Mesodermal cell (in vitro differentiated cells): ENCODE measurements around the gene DDX31.

Source experiments
- H3K27ac ChIP-seq: 2 replicates; pipeline ENCODE4 v1.7.0; 2013; ENCODE audit warnings: mild to moderate bottlenecking, low read depth, low read length, moderate library complexity; ENCODE audit not compliant: severe bottlenecking
- H3K36me3 ChIP-seq: 2 replicates; pipeline ENCODE4 v1.7.1; 2013; ENCODE audit warnings: mild to moderate bottlenecking, low read length, moderate library complexity; ENCODE audit not compliant: control insufficient read depth, insufficient read depth
- H3K4me1 ChIP-seq: one replicate; pipeline ENCODE4 v1.7.1; 2013; ENCODE audit warnings: mild to moderate bottlenecking, low read length; ENCODE audit not compliant: insufficient read depth, control insufficient read depth, poor library complexity, severe bottlenecking
- H3K4me3 ChIP-seq: 2 replicates; pipeline ENCODE4 v1.7.0; 2013; ENCODE audit warnings: low read length, control low read depth, mild to moderate bottlenecking; ENCODE audit not compliant: insufficient read depth, poor library complexity, severe bottlenecking; ENCODE audit errors: extremely low read depth
- H3K9me3 ChIP-seq: 2 replicates; pipeline ENCODE4 v1.7.1; 2013; ENCODE audit warnings: mild to moderate bottlenecking, low read length, moderate library complexity; ENCODE audit not compliant: control insufficient read depth
- WGBS, 2 experiments: methylation state at CpG; one replicate each; pipeline ENCODE4 v1.1.5; 2013; ENCODE audit warnings: missing lambda C conversion rate in 2 of 2; ENCODE audit not compliant: insufficient coverage in 2 of 2; 5-methylcytosine and 5-hydroxymethylcytosine counted together

Gene DDX31

GRCh38 chr9:132602207-132602606 lies 67.6 kb downstream of the DDX31 start:
- peaks cover 5% of the 10 kb centered on the region for H3K4me1 ChIP-seq
- no peak overlapping the region for H3K4me3 ChIP-seq
- H3K36me3 ChIP-seq: peaks cover 74% of the 10 kb centered on the region
- WGBS, 2 experiments: 89% methylated on average over 1 of the region's 3 CpGs; no CpG with 5 or more reads in 1 of the 2 experiments
- H3K9me3 ChIP-seq: no peaks in the 10 kb centered on the region
- H3K27ac ChIP-seq: no peak overlapping the region

GRCh38 chr9:132600326-132600984 lies 69.3 kb downstream of the DDX31 start:
- Histone ChIP-seq H3K36me3 (peaks cover 70% of the 10 kb centered on the region), H3K27ac (no peak overlapping the region), H3K4me3 (no peak overlapping the region), H3K9me3 (no peaks in the 10 kb centered on the region), H3K4me1 (peaks cover under 1% of the 10 kb centered on the region)
- 91 to 94% methylated on average over 10 to 12 of the region's 12 CpGs for WGBS, 2 experiments

GRCh38 chr9:132597073-132597775 lies 72.6 kb downstream of the DDX31 start:
- 96% methylated on average over 9 to 12 of the region's 16 CpGs for WGBS, 2 experiments
- H3K36me3 ChIP-seq: peaks cover 70% of the 10 kb centered on the region

GRCh38 chr9:132596200-132596599 lies 73.6 kb downstream of the DDX31 start:
- H3K9me3 ChIP-seq: no peaks in the 10 kb centered on the region
- peaks cover 61% of the 10 kb centered on the region for H3K36me3 ChIP-seq
- no CpG with 5 or more reads among the region's 3 CpGs for whole genome bisulfite sequencing, 2 experiments

More at GRCh38 chr9:132597073-132597775, 72.6 kb downstream of the DDX31 start:
- Histone ChIP-seq H3K4me1 (peaks cover 2% of the 10 kb centered on the region), H3K9me3 (no peaks in the 10 kb centered on the region), H3K27ac (no peak overlapping the region), H3K4me3 (no peak overlapping the region)

GRCh38 chr9:132595319-132595718 lies 74.5 kb downstream of the DDX31 start:
- peaks cover 53% of the 10 kb centered on the region for H3K36me3 ChIP-seq
- no peak overlapping the region for H3K27ac ChIP-seq
- H3K4me1 ChIP-seq: peaks cover 8% of the 10 kb centered on the region
- H3K9me3 ChIP-seq: no peaks in the 10 kb centered on the region
- no peak overlapping the region for H3K4me3 ChIP-seq
- 87 to 89% methylated on average over 5 to 6 of the region's 6 CpGs for WGBS, 2 experiments

More at GRCh38 chr9:132596200-132596599, 73.6 kb downstream of the DDX31 start:
- H3K27ac ChIP-seq: no peak overlapping the region
- peaks cover 8% of the 10 kb centered on the region for H3K4me1 ChIP-seq
- H3K4me3 ChIP-seq: no peak overlapping the region

- H3K9me3 ChIP-seq: no peaks in the 10 kb centered on the region
- H3K4me1 ChIP-seq: peaks cover 8% of the 10 kb centered on the region
- H3K36me3 ChIP-seq: peaks cover 46% of the 10 kb centered on the region
- 94 to 98% methylated on average over 13 of the region's 13 CpGs for WGBS, 2 experiments
- no peak overlapping the region for H3K4me3 ChIP-seq
- H3K27ac ChIP-seq: no peak overlapping the region
Observed at GRCh38 chr9:132594412-132594811, 75.4 kb downstream of the DDX31 start.

- no peak overlapping the region for H3K4me3 ChIP-seq
- H3K27ac ChIP-seq: no peak overlapping the region
- peaks cover 33% of the 10 kb centered on the region for H3K36me3 ChIP-seq
- peaks cover 8% of the 10 kb centered on the region for H3K4me1 ChIP-seq
- WGBS, 2 experiments: 22 to 27% methylated on average over 3 of the region's 8 CpGs
- H3K9me3 ChIP-seq: no peaks in the 10 kb centered on the region
Observed at GRCh38 chr9:132592451-132592850, 77.3 kb downstream of the DDX31 start.

GRCh38 chr9:132591751-132592314 lies 78.0 kb downstream of the DDX31 start:
- WGBS, 2 experiments: no CpG with 5 or more reads among the region's 9 CpGs
- H3K9me3 ChIP-seq: no peaks in the 10 kb centered on the region
- H3K36me3 ChIP-seq: peaks cover 28% of the 10 kb centered on the region
- no peak overlapping the region for H3K27ac ChIP-seq
- no peak overlapping the region for H3K4me3 ChIP-seq
- H3K4me1 ChIP-seq: peaks cover 8% of the 10 kb centered on the region

- no peak overlapping the region for H3K4me3 ChIP-seq
- peaks cover 12% of the 10 kb centered on the region for H3K4me1 ChIP-seq
- no peak overlapping the region for H3K27ac ChIP-seq
- H3K9me3 ChIP-seq: no peaks in the 10 kb centered on the region
- WGBS, 2 experiments: no CpG with 5 or more reads among the region's 6 CpGs
- peaks cover 22% of the 10 kb centered on the region for H3K36me3 ChIP-seq
Observed at GRCh38 chr9:132591244-132591643, 78.5 kb downstream of the DDX31 start.

GRCh38 chr9:132590318-132591182 lies 79.2 kb downstream of the DDX31 start:
- WGBS, 2 experiments: 0% methylated on average over 56 of the region's 73 CpGs
- no peak overlapping the region for H3K27ac ChIP-seq
- H3K36me3 ChIP-seq: peaks cover 19% of the 10 kb centered on the region
- H3K9me3 ChIP-seq: no peaks in the 10 kb centered on the region
- H3K4me3 ChIP-seq: no peak overlapping the region
- peaks cover 18% of the 10 kb centered on the region for H3K4me1 ChIP-seq
